K562 (cell line): ENCODE measurements around the gene MAP4K4. TPM values are rescaled to one million over a fixed set of nuclear protein-coding genes. Genes with fewer than 3 reads are reported as not detected.

ENCODE experiments used
- CBX8 ChIP-seq: fragments of 200-600 bp; sonication (generic); IDR thresholded peaks from 2 replicates; pipeline ENCODE4 v1.6.1; 2012; ENCODE audit warnings: borderline replicate concordance, mixed run types, low read depth, mild to moderate bottlenecking, moderate library complexity, mixed read lengths, low read length, control low read depth, inconsistent platforms; ENCODE audit not compliant: poor library complexity, severe bottlenecking; ENCODE audit errors: extremely low read depth
- KLF16 ChIP-seq: IDR thresholded peaks from 2 replicates; pipeline ENCODE4 v1.6.1; 2016; ENCODE audit warnings: antibody characterized with exemption
- MAFG ChIP-seq: fragments of 450-650 bp; conservative IDR thresholded peaks from 2 replicates; pipeline ENCODE4 v1.6.1; 2016; ENCODE audit warnings: missing genetic modification characterization, missing compliant biosample characterization
- MTA2 ChIP-seq: fragments of 450-650 bp; IDR thresholded peaks from 2 replicates; pipeline ENCODE4 v1.6.1; 2016; ENCODE audit warnings: low read depth
- NCOR1 ChIP-seq: fragments of 450-650 bp; IDR thresholded peaks from 2 replicates; pipeline ENCODE4 v1.6.1; 2016; ENCODE audit warnings: mild to moderate bottlenecking, moderate library complexity
- NFE2L1 ChIP-seq: fragments of 450-650 bp; IDR thresholded peaks from 2 replicates; pipeline ENCODE4 v1.6.1; 2016; ENCODE audit warnings: missing genetic modification characterization, low read depth, mild to moderate bottlenecking, missing compliant biosample characterization, moderate library complexity, borderline replicate concordance
- NR3C1 ChIP-seq: sonication (generic); formaldehyde crosslinking; IDR thresholded peaks from 2 replicates; pipeline ENCODE4 v1.8.1; 2022; ENCODE audit warnings: missing genetic modification reagents
- PHF8 ChIP-seq: fragments of 200-600 bp; sonication (generic); IDR thresholded peaks from 2 replicates; pipeline ENCODE4 v1.6.1; 2012; ENCODE audit warnings: mixed run types, mild to moderate bottlenecking, inconsistent platforms, low read length, moderate library complexity, borderline replicate concordance
- TAL1 ChIP-seq: fragments of 450-650 bp; IDR thresholded peaks from 2 replicates; pipeline ENCODE4 v1.6.1; 2016; ENCODE audit warnings: mild to moderate bottlenecking
- TEAD2 ChIP-seq: fragments of 450-650 bp; IDR thresholded peaks from 2 replicates; pipeline ENCODE4 v1.6.1; 2016; ENCODE audit warnings: missing genetic modification characterization, control low read depth, missing compliant biosample characterization
- TEAD4 ChIP-seq, 2 experiments: sonication (generic) in 1 of 2; formaldehyde crosslinking in 1 of 2; IDR thresholded peaks; 2 replicates each; pipeline versions ENCODE4 v1.6.1 to v1.8.0; 2012 to 2022; ENCODE audit warnings: borderline replicate concordance in 1 of 2, inconsistent platforms in 1 of 2, low read length in 1 of 2, mild to moderate bottlenecking in 1 of 2, missing genetic modification reagents in 1 of 2
- ZFPM2 ChIP-seq: fragments of 250-450 bp; sonication (Bioruptor Pico); IDR thresholded peaks from 2 replicates; pipeline ENCODE4 v1.5.1; 2022; ENCODE audit warnings: mild to moderate bottlenecking
- ZNF165 ChIP-seq: fragments of 250-450 bp; sonication (Bioruptor Pico); IDR thresholded peaks from 2 replicates; pipeline ENCODE4 v1.4.0; 2020; ENCODE audit warnings: borderline replicate concordance
- ZNF239 ChIP-seq: fragments of 250-450 bp; sonication (Bioruptor Pico); IDR thresholded peaks from 2 replicates; pipeline ENCODE4 v1.4.0; 2020; ENCODE audit warnings: mild to moderate bottlenecking
- ZNF436 ChIP-seq: fragments of 250-450, 450-650 bp; sonication (Bioruptor Pico); formaldehyde crosslinking; IDR thresholded peaks from 2 replicates; pipeline ENCODE4 v1.7.0; 2020; ENCODE audit warnings: mild to moderate bottlenecking
- polyA plus RNA-seq, 8 experiments: library from polyadenylated mRNA; depleted of rRNA in 4 of 8; stranded (reverse) in 5 of 8; unstranded in 3 of 8; fragments of >200 nt; fragmentation: Nextera tagmentation in 2 of 8; fragmentation: Illumina TruSeq in 1 of 8; extraction: Ambion mirVana in 2 of 8; extraction: Trizol in 1 of 8; gene quantifications; 2 replicates each; pipeline versions ENCODE4 v1.2.1 to v1.2.3, GENCODE V29; 2011 to 2014; ENCODE audit warnings: inconsistent platforms in 1 of 8, missing spikeins in 1 of 8
- total RNA-seq, 7 experiments: library from RNA; depleted of rRNA in 6 of 7; stranded (reverse); fragments of >200 nt in 6 of 7; fragmentation: Illumina TruSeq in 2 of 7; extraction: Trizol in 2 of 7; gene quantifications; 2 replicates each; pipeline versions ENCODE4 v1.2.1 to v1.2.3, GENCODE V29; 2011 to 2021; ENCODE audit warnings: low replicate concordance in 1 of 7
- TF ChIP-seq, protein P1 (sequence below): fragments of 450-650 bp; IDR thresholded peaks from 2 replicates; pipeline ENCODE4 v1.6.1; 2017; ENCODE audit warnings: mild to moderate bottlenecking, moderate library complexity
- TF ChIP-seq, protein P2 (sequence below): fragments of 200-800 bp; sonication (Bioruptor generic); IDR thresholded peaks from 2 replicates; pipeline ENCODE4 v1.6.1; 2017; ENCODE audit warnings: missing genetic modification characterization, missing compliant biosample characterization
- TF ChIP-seq, protein P3 (sequence below): fragments of 250-450 bp; sonication (Bioruptor Pico); IDR thresholded peaks from 2 replicates; pipeline ENCODE4 v1.9.0; 2021; ENCODE audit warnings: mild to moderate bottlenecking
- TF ChIP-seq, protein P4 (sequence below): IDR thresholded peaks from 2 replicates; pipeline ENCODE4 v1.6.1; 2012; ENCODE audit warnings: low read depth, low read length, improper control_type of control experiment, borderline replicate concordance

MAP4K4 gene
- total and polyA plus RNA-seq, 9 of the 15 experiments (the other 6 are each of a cell fraction or from before 2014, with no cell fraction given) = 7.6 to 76.4 (median 50.6) TPM

DNA sequence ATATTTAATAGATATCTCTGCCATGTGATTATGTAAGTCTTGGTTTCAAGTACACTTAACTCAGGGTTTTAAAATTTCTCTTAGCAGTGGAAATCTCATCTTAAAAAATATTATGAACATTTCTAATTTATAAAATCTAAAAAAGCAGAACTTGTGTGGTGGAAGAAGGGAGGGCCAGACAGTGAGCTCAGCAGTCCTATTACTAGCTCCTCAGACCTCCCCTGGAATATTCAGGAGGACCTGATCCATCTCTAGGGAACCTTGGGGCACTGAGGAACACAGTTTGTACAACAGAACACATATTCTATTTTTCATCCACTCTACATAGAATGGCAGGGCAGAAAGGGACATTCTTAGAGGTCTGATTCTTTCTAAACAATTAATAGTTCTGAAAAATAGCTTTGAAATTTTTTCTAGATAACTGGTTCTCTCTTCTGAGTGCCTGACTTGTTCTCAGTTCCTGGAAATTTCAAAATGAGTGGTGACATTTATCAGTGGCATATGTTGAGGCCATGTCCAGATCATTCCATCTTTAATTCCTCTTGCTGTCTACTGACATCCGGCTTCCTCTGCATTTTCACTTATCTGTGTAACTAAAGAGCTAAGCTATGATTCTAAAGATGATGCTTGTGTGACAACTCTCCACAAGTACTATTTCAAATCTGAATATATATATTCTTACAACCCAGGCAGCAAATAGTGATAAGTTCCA lies 8.2 kb upstream of the MAP4K4 start (continued):
- TF ChIP-seq TEAD4 (IDR thresholded peaks at IDR 0.05; ENCODE audit: low read length) = peak; percentile 69; the same call in 1 of the 2 replicates
- no peak for TF ChIP-seq TEAD4 (CRISPR knock-in tag; IDR thresholded peaks at IDR 0.05; ENCODE audit: borderline replicate concordance)
- no peak for TF ChIP-seq NR3C1 (CRISPR knock-in tag)
- TF ChIP-seq PHF8 = no peak
- TF ChIP-seq, protein P1, sequence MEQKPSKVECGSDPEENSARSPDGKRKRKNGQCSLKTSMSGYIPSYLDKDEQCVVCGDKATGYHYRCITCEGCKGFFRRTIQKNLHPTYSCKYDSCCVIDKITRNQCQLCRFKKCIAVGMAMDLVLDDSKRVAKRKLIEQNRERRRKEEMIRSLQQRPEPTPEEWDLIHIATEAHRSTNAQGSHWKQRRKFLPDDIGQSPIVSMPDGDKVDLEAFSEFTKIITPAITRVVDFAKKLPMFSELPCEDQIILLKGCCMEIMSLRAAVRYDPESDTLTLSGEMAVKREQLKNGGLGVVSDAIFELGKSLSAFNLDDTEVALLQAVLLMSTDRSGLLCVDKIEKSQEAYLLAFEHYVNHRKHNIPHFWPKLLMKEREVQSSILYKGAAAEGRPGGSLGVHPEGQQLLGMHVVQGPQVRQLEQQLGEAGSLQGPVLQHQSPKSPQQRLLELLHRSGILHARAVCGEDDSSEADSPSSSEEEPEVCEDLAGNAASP = no peak
- TF ChIP-seq NFE2L1 (tag) = no peak
- TF ChIP-seq ZFPM2 = no peak
- no peak for TF ChIP-seq ZNF436 (CRISPR knock-in tag)
- TF ChIP-seq, protein P2, sequence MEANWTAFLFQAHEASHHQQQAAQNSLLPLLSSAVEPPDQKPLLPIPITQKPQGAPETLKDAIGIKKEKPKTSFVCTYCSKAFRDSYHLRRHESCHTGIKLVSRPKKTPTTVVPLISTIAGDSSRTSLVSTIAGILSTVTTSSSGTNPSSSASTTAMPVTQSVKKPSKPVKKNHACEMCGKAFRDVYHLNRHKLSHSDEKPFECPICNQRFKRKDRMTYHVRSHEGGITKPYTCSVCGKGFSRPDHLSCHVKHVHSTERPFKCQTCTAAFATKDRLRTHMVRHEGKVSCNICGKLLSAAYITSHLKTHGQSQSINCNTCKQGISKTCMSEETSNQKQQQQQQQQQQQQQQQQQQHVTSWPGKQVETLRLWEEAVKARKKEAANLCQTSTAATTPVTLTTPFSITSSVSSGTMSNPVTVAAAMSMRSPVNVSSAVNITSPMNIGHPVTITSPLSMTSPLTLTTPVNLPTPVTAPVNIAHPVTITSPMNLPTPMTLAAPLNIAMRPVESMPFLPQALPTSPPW (CRISPR knock-in tag) = peak; percentile 48
- no peak for TF ChIP-seq ZNF239 (CRISPR knock-in tag)
- no peak for TF ChIP-seq KLF16
- TF ChIP-seq CBX8 = no peak
- no peak for TF ChIP-seq MAFG
- TF ChIP-seq, protein P3, sequence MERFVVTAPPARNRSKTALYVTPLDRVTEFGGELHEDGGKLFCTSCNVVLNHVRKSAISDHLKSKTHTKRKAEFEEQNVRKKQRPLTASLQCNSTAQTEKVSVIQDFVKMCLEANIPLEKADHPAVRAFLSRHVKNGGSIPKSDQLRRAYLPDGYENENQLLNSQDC (CRISPR knock-in tag) = no peak
- TF ChIP-seq TAL1 = peak; percentile 52; the same call in 1 of the 2 replicates
- TF ChIP-seq, protein P4, sequence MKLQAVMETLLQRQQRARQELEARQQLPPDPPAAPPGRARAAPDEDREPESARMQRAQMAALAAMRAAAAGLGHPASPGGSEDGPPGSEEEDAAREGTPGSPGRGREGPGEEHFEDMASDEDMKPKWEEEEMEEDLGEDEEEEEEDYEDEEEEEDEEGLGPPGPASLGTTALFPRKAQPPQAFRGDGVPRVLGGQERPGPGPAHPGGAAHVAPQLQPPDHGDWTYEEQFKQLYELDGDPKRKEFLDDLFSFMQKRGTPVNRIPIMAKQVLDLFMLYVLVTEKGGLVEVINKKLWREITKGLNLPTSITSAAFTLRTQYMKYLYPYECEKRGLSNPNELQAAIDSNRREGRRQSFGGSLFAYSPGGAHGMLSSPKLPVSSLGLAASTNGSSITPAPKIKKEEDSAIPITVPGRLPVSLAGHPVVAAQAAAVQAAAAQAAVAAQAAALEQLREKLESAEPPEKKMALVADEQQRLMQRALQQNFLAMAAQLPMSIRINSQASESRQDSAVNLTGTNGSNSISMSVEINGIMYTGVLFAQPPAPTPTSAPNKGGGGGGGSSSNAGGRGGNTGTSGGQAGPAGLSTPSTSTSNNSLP = 0 out of 2 replicates have a peak, but pooled peaks have one; percentile 61
- TF ChIP-seq ZNF165 (CRISPR knock-in tag) = no peak
- peak; percentile 65 for TF ChIP-seq NCOR1
- TF ChIP-seq TEAD2 = no peak
- no peak for TF ChIP-seq MTA2
